DND-41 (cell line): ENCODE results near the gene NPC1.

Source experiments
- ATAC-seq: fragments of 200-7000 bp; cut with Tn5 transposase; 3 replicates; pipeline ENCODE4 v1.9.1; 2021; ENCODE audit warnings: low read depth; ENCODE audit not compliant: insufficient read depth
- DNase-seq: peaks from one replicate; pipeline ENCODE4 v3.0.0-alpha.2; 2020
- H2AFZ ChIP-seq: 2 replicates; pipeline ENCODE4 v1.6.0; 2012; ENCODE audit warnings: low read depth, low read length
- H3K27ac ChIP-seq: 2 replicates; pipeline ENCODE4 v1.5.1; 2012; ENCODE audit warnings: low read length, inconsistent platforms
- H3K27me3 ChIP-seq: fragments of 200-600 bp; sonication (generic); 2 replicates; pipeline ENCODE4 v1.6.0; 2012; ENCODE audit warnings: low read length, mild to moderate bottlenecking, inconsistent platforms; ENCODE audit not compliant: insufficient read depth, poor library complexity
- H3K36me3 ChIP-seq: 2 replicates; pipeline ENCODE4 v1.5.1; 2012; ENCODE audit warnings: low read length, inconsistent platforms; ENCODE audit not compliant: insufficient read depth
- H3K4me1 ChIP-seq: 2 replicates; pipeline ENCODE4 v1.5.1; 2012; ENCODE audit warnings: mild to moderate bottlenecking, low read length; ENCODE audit not compliant: insufficient read depth
- H3K4me2 ChIP-seq: 2 replicates; pipeline ENCODE4 v1.6.0; 2012; ENCODE audit warnings: mild to moderate bottlenecking, moderate library complexity, low read length, inconsistent platforms; ENCODE audit not compliant: insufficient read depth
- H3K4me3 ChIP-seq, 2 experiments: fragments of 200-600 bp in 1 of 2; shearing (Covaris generic) in 1 of 2; 2 replicates each; pipeline ENCODE4 v1.5.1; 2012 to 2016; ENCODE audit warnings: inconsistent platforms in 2 of 2, low read length in 2 of 2, mild to moderate bottlenecking in 2 of 2, low read depth in 1 of 2, moderate library complexity in 1 of 2
- H3K79me2 ChIP-seq: 2 replicates; pipeline ENCODE4 v1.6.0; 2012; ENCODE audit warnings: low read length, inconsistent platforms; ENCODE audit not compliant: insufficient read depth
- H3K9ac ChIP-seq: 2 replicates; pipeline ENCODE4 v1.6.0; 2012; ENCODE audit warnings: low read depth, mild to moderate bottlenecking, inconsistent platforms, low read length, moderate library complexity
- H3K9me3 ChIP-seq: 2 replicates; pipeline ENCODE4 v1.5.1; 2012; ENCODE audit warnings: low read length, moderate library complexity, mild to moderate bottlenecking, inconsistent platforms; ENCODE audit not compliant: insufficient read depth, severe bottlenecking
- H4K20me1 ChIP-seq: 2 replicates; pipeline ENCODE4 v1.6.0; 2012; ENCODE audit warnings: low read length; ENCODE audit not compliant: insufficient read depth
- CTCF ChIP-seq: IDR thresholded peaks from 2 replicates; pipeline ENCODE4 v1.5.1; 2012; ENCODE audit warnings: borderline replicate concordance, low read length, moderate library complexity, mild to moderate bottlenecking; ENCODE audit not compliant: poor library complexity, severe bottlenecking; ENCODE audit errors: extremely low read depth
- EZH2 ChIP-seq: IDR thresholded peaks from 3 replicates; pipeline ENCODE4 v1.6.1; 2012; ENCODE audit warnings: borderline replicate concordance, low read depth, mild to moderate bottlenecking, moderate library complexity, low read length, inconsistent platforms; ENCODE audit not compliant: severe bottlenecking

Gene NPC1

GRCh38 chr18:23619388-23619881 lies 33.1 kb upstream of the NPC1 start:
- Histone ChIP-seq H2AFZ (no peak overlapping the region), H3K9ac (no peak overlapping the region), H3K4me2 (no peak overlapping the region), H3K79me2 (no peaks in the 10 kb centered on the region), H3K27ac (no peak overlapping the region), H3K9me3 (no peaks in the 10 kb centered on the region), H3K4me1 (no peaks in the 10 kb centered on the region), H4K20me1 (no peaks in the 10 kb centered on the region), H3K4me3 (no peak overlapping the region), H3K36me3 (no peaks in the 10 kb centered on the region), H3K27me3 (peaks cover 16% of the 10 kb centered on the region)
- DNase-seq: no peak
- TF ChIP-seq CTCF (no peak), EZH2 (no peak)
- ATAC-seq: no peak

DNA sequence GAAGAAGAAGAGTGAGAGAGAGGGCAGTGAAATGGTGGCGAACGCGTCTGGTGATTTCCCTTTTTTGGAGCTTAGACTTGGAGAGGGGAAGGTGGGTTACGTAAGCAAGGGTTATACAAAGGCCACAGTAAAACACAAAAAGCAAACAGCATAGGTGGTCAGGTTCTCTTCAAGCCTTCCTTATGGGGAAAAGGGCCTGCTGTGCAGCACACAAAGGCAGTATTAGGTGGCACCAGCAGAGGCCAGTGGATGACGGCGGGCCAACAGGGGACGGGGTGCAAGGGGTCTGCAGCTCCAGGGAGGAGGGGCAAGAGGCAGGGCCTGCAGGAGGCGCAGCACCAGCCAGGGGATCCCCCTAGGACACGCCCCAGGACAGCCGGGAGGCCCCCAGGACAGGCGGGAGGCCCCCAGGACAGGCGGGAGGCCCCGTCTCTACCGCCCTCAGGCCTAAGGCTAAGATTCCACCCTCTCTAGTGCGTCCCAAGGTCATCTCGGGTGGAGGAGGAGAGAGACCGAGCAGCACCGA lies 32.6 kb upstream of the NPC1 start:
- no peak overlapping the region for H3K4me3 ChIP-seq
- no peak overlapping the region for H3K9ac ChIP-seq
- H2AFZ ChIP-seq: peak overlapping the region; percentile 5; the same call in 1 of the 2 replicates
- TF ChIP-seq CTCF: no peak
- no peak for TF ChIP-seq EZH2
- H4K20me1 ChIP-seq: no peaks in the 10 kb centered on the region
- DNase-seq: no peak
- no peak overlapping the region for H3K4me2 ChIP-seq
- peaks cover 16% of the 10 kb centered on the region for H3K27me3 ChIP-seq
- no peak overlapping the region for H3K27ac ChIP-seq
- no peaks in the 10 kb centered on the region for H3K36me3 ChIP-seq
- H3K79me2 ChIP-seq: no peaks in the 10 kb centered on the region
- ATAC-seq: no peak
- H3K4me1 ChIP-seq: no peaks in the 10 kb centered on the region
- no peaks in the 10 kb centered on the region for H3K9me3 ChIP-seq

DNA sequence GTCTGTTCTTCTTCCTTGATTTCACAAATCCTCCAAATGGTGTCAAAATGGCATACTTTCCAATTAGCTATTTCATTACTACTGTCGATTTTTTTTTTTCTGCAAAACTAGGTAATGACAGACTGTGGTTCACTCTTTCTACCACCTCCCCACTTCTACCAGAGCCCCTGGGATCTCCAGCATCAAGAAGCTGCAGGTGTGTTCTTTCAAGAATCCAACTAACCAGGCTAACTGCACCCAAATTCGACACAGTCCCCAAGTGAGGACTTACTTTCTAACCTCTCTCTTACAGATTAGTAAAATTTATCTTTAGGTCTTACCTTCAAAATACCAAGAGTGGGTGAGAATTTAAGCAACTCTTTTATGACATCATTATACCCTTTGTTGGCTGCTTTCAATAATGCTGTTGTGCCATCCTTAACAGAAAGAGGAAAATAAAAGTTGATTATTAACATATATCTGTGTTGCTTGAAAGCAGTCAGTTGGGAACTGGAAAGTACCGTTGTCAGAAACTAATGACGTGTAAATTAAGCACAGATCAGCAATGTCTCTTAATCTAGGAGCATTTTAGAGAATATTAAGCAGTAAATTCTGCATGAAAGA lies 31.2 kb upstream of the NPC1 start:
- H4K20me1 ChIP-seq: no peaks in the 10 kb centered on the region
- no peak overlapping the region for H3K4me2 ChIP-seq
- ATAC-seq: no peak
- H3K36me3 ChIP-seq: no peaks in the 10 kb centered on the region
- H3K27me3 ChIP-seq: peaks cover 16% of the 10 kb centered on the region
- no peaks in the 10 kb centered on the region for H3K79me2 ChIP-seq
- no peak overlapping the region for H2AFZ ChIP-seq
- no peak overlapping the region for H3K27ac ChIP-seq
- no peaks in the 10 kb centered on the region for H3K9me3 ChIP-seq
- DNase-seq: no peak
- TF ChIP-seq EZH2 (no peak), CTCF (no peak)
- H3K9ac ChIP-seq: no peak overlapping the region
- no peaks in the 10 kb centered on the region for H3K4me1 ChIP-seq
- no peak overlapping the region for H3K4me3 ChIP-seq
